ENCODE data around the gene TIAL1. TPM values are rescaled to one million over a fixed set of nuclear protein-coding genes. Genes with fewer than 3 reads are reported as not detected.

Gene TIAL1
- total and polyA plus RNA-seq, 2 of the 13 experiments (the other 11 are each of a cell fraction or from before 2014, with no cell fraction given) = 31.5 to 148 TPM

- no peak for TF ChIP-seq ZBTB26 (CRISPR knock-in tag; IDR thresholded peaks at IDR 0.05; ENCODE audit: borderline replicate concordance)
- TF ChIP-seq TCF7L2 (IDR thresholded peaks at IDR 0.05; ENCODE audit: low read depth, low read length) = no peak
- no peak for TF ChIP-seq ZNF563 (CRISPR knock-in tag; IDR thresholded peaks at IDR 0.05)
- no peak for TF ChIP-seq ZFYVE20 (CRISPR knock-in tag; IDR thresholded peaks at IDR 0.05; ENCODE audit: borderline replicate concordance, low read depth)
- no peak for TF ChIP-seq FOXO4 (CRISPR knock-in tag; conservative IDR thresholded peaks at IDR 0.05)
- TF ChIP-seq ZBED4 (CRISPR knock-in tag; IDR thresholded peaks at IDR 0.05; ENCODE audit: borderline replicate concordance) = no peak
- no peak for TF ChIP-seq FOXP4 (CRISPR knock-in tag; IDR thresholded peaks at IDR 0.05)
- no peak for TF ChIP-seq CREB3 (CRISPR knock-in tag; IDR thresholded peaks at IDR 0.05)
- TF ChIP-seq MED8 (CRISPR knock-in tag; IDR thresholded peaks at IDR 0.05; ENCODE audit: insufficient replicate concordance) = no peak
- TF ChIP-seq ATF6 (CRISPR knock-in tag; conservative IDR thresholded peaks at IDR 0.05) = no peak
These were observed 46.8 kb upstream of the TIAL1 start (continued) for GRCh38 chr10:119643306-119644204.

Measured in HepG2 (cell line).